Loucy (cell line): ENCODE measurements around the gene AMHR2.

Experiments used
- H2AFZ ChIP-seq: fragments of 200-600 bp; sonication (generic); 2 replicates; pipeline ENCODE4 v1.6.0; 2016; ENCODE audit warnings: antibody characterized with exemption, mild to moderate bottlenecking, low read length, moderate library complexity
- H3F3A ChIP-seq: fragments of 200-600 bp; 2 replicates; pipeline ENCODE4 v1.6.0; 2016; ENCODE audit warnings: antibody characterized with exemption, low read depth, mild to moderate bottlenecking
- H3K27me3 ChIP-seq: fragments of 200-600 bp; sonication (generic); 2 replicates; pipeline ENCODE4 v1.6.1; 2014; ENCODE audit warnings: low read length, mild to moderate bottlenecking; ENCODE audit not compliant: insufficient read depth, poor library complexity, severe bottlenecking
- H3K36me3 ChIP-seq: fragments of 200-600 bp; sonication (generic); 2 replicates; pipeline ENCODE4 v1.6.1; 2016; ENCODE audit warnings: low read length; ENCODE audit not compliant: insufficient read depth
- H3K4me1 ChIP-seq: fragments of 200-600 bp; sonication (generic); 2 replicates; pipeline ENCODE4 v1.5.1; 2014; ENCODE audit warnings: low read length, mild to moderate bottlenecking; ENCODE audit not compliant: insufficient read depth, poor library complexity, severe bottlenecking
- H3K4me2 ChIP-seq: fragments of 200-600 bp; sonication (generic); 2 replicates; pipeline ENCODE4 v1.6.0; 2014; ENCODE audit warnings: antibody characterized with exemption, low read length, low read depth, mild to moderate bottlenecking; ENCODE audit not compliant: poor library complexity, severe bottlenecking
- H3K4me3 ChIP-seq: fragments of 200-600 bp; sonication (generic); 2 replicates; pipeline ENCODE4 v1.5.1; 2014; ENCODE audit warnings: low read length, mild to moderate bottlenecking, mixed read lengths; ENCODE audit not compliant: poor library complexity, severe bottlenecking
- H3K79me2 ChIP-seq: fragments of 200-600 bp; sonication (generic); 2 replicates; pipeline ENCODE4 v1.6.1; 2014; ENCODE audit warnings: low read length; ENCODE audit not compliant: insufficient read depth
- H3K9ac ChIP-seq: fragments of 200-600 bp; sonication (generic); 2 replicates; pipeline ENCODE4 v1.6.0; 2014; ENCODE audit warnings: mild to moderate bottlenecking, low read depth, low read length, moderate library complexity; ENCODE audit not compliant: poor library complexity, severe bottlenecking
- H3K9me2 ChIP-seq: fragments of 200-600 bp; sonication (generic); replicated peaks from 2 replicates; pipeline ENCODE4 v1.6.1; 2016; ENCODE audit warnings: low read depth, low read length, mixed read lengths
- H3K9me3 ChIP-seq: fragments of 200-600 bp; sonication (generic); 2 replicates; pipeline ENCODE4 v1.6.1; 2014; ENCODE audit warnings: mild to moderate bottlenecking, antibody characterized with exemption, low read length, low read depth; ENCODE audit not compliant: insufficient read depth
- H4K20me1 ChIP-seq: fragments of 200-600 bp; sonication (generic); 2 replicates; pipeline ENCODE4 v1.6.0; 2014; ENCODE audit warnings: antibody characterized with exemption, low read length, mild to moderate bottlenecking; ENCODE audit not compliant: insufficient read depth, poor library complexity, severe bottlenecking
- EZH2phosphoT487 ChIP-seq: fragments of 200-600 bp; IDR thresholded peaks from 2 replicates; pipeline ENCODE4 v1.6.1; 2018; ENCODE audit warnings: antibody characterized with exemption, mild to moderate bottlenecking, moderate library complexity, borderline replicate concordance
- TF ChIP-seq, protein P1 (sequence below): fragments of 200-600 bp; sonication (generic); conservative IDR thresholded peaks from 2 replicates; pipeline ENCODE4 v1.5.1; 2014; ENCODE audit warnings: mild to moderate bottlenecking, antibody characterized with exemption, low read length

The AMHR2 gene

DNA sequence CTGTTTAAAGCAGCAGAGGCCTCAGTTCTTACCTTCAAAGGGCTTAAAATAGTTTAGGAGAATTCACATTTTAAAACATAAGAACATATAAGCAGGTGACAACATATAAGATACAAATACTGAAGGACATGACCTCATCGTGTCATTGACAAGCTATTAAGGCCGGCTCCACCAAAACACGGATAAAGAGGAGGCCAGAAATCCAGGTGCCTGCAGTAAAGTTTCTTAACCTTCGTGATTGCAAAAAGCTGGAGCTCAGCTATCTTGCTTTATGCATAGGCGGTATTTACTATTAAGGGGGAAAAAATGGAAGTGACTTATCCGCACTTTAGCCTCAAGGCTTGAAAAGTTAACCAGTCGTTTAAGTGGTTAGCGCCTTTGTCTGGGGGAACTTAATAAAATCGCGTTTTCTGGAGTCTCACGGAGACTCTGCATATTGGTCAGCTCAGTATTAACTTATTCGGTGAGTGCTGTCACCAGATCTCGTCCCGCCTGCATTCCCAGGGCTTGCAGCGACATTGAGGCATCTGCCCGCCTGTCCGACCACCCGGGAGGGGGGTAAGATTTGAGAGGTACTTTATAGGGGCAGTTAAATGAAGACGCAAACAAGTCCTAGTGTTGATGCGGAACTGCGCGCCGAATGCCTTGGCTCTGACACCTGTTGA lies 44.8 kb upstream of the AMHR2 start:
- TF ChIP-seq, protein P1, sequence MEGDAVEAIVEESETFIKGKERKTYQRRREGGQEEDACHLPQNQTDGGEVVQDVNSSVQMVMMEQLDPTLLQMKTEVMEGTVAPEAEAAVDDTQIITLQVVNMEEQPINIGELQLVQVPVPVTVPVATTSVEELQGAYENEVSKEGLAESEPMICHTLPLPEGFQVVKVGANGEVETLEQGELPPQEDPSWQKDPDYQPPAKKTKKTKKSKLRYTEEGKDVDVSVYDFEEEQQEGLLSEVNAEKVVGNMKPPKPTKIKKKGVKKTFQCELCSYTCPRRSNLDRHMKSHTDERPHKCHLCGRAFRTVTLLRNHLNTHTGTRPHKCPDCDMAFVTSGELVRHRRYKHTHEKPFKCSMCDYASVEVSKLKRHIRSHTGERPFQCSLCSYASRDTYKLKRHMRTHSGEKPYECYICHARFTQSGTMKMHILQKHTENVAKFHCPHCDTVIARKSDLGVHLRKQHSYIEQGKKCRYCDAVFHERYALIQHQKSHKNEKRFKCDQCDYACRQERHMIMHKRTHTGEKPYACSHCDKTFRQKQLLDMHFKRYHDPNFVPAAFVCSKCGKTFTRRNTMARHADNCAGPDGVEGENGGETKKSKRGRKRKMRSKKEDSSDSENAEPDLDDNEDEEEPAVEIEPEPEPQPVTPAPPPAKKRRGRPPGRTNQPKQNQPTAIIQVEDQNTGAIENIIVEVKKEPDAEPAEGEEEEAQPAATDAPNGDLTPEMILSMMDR, result no peak
- TF ChIP-seq EZH2phosphoT487, result no peak
- peak overlapping the region; percentile 98 for H3K9ac ChIP-seq
- H3K79me2 ChIP-seq, result peaks cover 32% of the 10 kb centered on the region
- peak overlapping the region; percentile 80 for H3K4me2 ChIP-seq
- no peaks in the 10 kb centered on the region for H3K27me3 ChIP-seq
- H2AFZ ChIP-seq, result peak overlapping the region; percentile 42
- no peaks in the 10 kb centered on the region for H3K9me3 ChIP-seq
- H3K4me1 ChIP-seq, result peaks cover 40% of the 10 kb centered on the region
- H3F3A ChIP-seq, result no peaks in the 10 kb centered on the region
- peak overlapping the region; percentile 85 for H3K4me3 ChIP-seq
- H4K20me1 ChIP-seq, result peaks cover 30% of the 10 kb centered on the region
- H3K9me2 ChIP-seq, result no peaks in the 10 kb centered on the region
- H3K36me3 ChIP-seq, result peaks cover 18% of the 10 kb centered on the region; the same call in 1 of the 2 replicates

DNA sequence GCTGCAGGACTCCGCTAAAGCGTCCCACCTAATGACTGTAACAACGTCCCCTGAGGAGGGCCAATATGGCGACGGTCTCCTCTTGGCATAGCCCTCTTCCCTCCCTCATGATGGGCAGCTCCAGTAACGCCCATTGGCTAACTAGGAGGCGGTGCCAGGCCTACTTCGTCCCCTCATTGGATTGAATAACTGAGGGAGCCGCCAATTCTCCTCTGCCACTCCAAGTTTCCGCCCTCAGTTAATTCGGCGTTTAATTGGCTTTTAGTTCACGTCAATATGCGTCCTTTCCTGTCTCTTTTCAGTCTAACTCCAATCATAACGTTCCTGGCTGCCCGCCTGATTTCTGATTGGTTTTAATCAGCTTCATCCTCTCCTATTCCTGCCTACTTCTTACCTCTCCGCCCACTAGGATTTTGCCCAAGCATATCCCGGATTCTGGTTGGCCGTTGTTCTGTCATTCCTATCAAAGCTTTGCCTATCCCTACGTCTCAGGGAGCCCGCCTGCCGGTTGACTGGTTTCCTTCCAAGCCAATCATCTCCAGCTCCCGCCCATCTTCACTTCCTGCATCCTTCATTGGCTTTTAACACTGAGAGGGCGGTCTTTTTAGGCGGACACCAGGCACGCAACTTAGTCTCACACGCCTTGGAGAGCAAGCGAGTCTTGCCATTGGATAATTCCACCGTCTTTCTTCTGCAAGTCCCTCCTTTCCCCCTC lies 44.1 kb upstream of the AMHR2 start:
- Histone ChIP-seq H2AFZ (peak overlapping the region; percentile 42), H3K27me3 (no peaks in the 10 kb centered on the region), H3K4me3 (peak overlapping the region; percentile 85), H3K9me2 (no peaks in the 10 kb centered on the region), H3K36me3 (peaks cover 18% of the 10 kb centered on the region; the same call in 1 of the 2 replicates), H4K20me1 (peaks cover 33% of the 10 kb centered on the region), H3K4me1 (peaks cover 42% of the 10 kb centered on the region), H3K9ac (peak overlapping the region; percentile 98), H3K4me2 (peak overlapping the region; percentile 80), H3F3A (no peaks in the 10 kb centered on the region), H3K9me3 (no peaks in the 10 kb centered on the region), H3K79me2 (peaks cover 39% of the 10 kb centered on the region)
- TF ChIP-seq EZH2phosphoT487, result no peak
- TF ChIP-seq, protein P1, result no peak

- Histone ChIP-seq H2AFZ (peak within 1 kb of the TSS; percentile 42), H3F3A (no peaks in the 10 kb centered on the region), H3K9ac (peak within 1 kb of the TSS; percentile 98), H3K79me2 (peaks cover 46% of the 10 kb centered on the region), H3K9me3 (no peaks in the 10 kb centered on the region), H4K20me1 (peaks cover 35% of the 10 kb centered on the region), H3K27me3 (no peaks in the 10 kb centered on the region), H3K36me3 (peaks cover 18% of the 10 kb centered on the region; the same call in 1 of the 2 replicates), H3K4me2 (peak within 1 kb of the TSS; percentile 80), H3K4me1 (peaks cover 44% of the 10 kb centered on the region), H3K9me2 (no peaks in the 10 kb centered on the region), H3K4me3 (peak within 1 kb of the TSS; percentile 85)
- TF ChIP-seq EZH2phosphoT487, result no peak
- TF ChIP-seq, protein P1, result no peak
Observed at GRCh38 chr12:53380104-53380793, 43.4 kb upstream of the AMHR2 start, which contains the start of gene SP1. TSS of gene SP1 (plus strand) at chr12:53380176. CDS start at chr12:53380292, 116 bp downstream.
